Measurements from ENCODE around the gene FUNDC1.

Gene FUNDC1

GRCh38 chrX:44474410-44474809, 68.2 kb downstream of the FUNDC1 start:
- DNase-seq = no peak

Data from activated T-cell treated with anti-CD3 and anti-CD28 coated beads, Interleukin-2, amount 50 U/mL, for 1 hour (primary cell).